HG03457 (cell line): ENCODE data around the gene RNF34.
"Not testable (repeated sequence)": the region's sequence is repeated elsewhere in the genome, so short reads cannot be mapped to it uniquely, and the experiment has no call there.

ENCODE experiments used
- ATAC-seq: cut with Tn5 transposase; IDR thresholded peaks from one replicate; pipeline ENCODE4 v1.9.1; 2021; ENCODE audit warnings: moderate number of reproducible peaks; ENCODE audit not compliant: unreplicated experiment

RNF34 gene

GRCh38 chr12:121399391-121400331 is at the start of gene RNF34:
TSS of gene RNF34 (plus strand) at chr12:121400118. CDS start at chr12:121400213, 95 bp downstream.
- peak; percentile 84 for ATAC-seq

GRCh38 chr12:121351820-121352681 is 47.9 kb upstream of the RNF34 start, which contains the start of gene ANAPC5:
TSS of gene ANAPC5 (minus strand) at chr12:121352411. CDS start at chr12:121352340, 71 bp downstream.
- peak; percentile 96 for ATAC-seq

- no peak for ATAC-seq
These were observed 47.3 kb upstream of the RNF34 start for GRCh38 chr12:121352682-121353018.

- no peak for ATAC-seq
These were observed 44.1 kb upstream of the RNF34 start for GRCh38 chr12:121355818-121356217.

- no peak for ATAC-seq
These were observed 43.3 kb upstream of the RNF34 start for GRCh38 chr12:121356657-121357056.

- ATAC-seq, result no peak
These were observed 42.6 kb upstream of the RNF34 start for GRCh38 chr12:121357331-121357730.

GRCh38 chr12:121358073-121358472 is 41.8 kb upstream of the RNF34 start:
- ATAC-seq, result no peak

GRCh38 chr12:121364683-121365121 is 35.2 kb upstream of the RNF34 start:
- ATAC-seq, result no peak

- no peak for ATAC-seq
These were observed 34.4 kb upstream of the RNF34 start for GRCh38 chr12:121365416-121366062.

- no peak for ATAC-seq
These were observed 33.9 kb upstream of the RNF34 start for GRCh38 chr12:121366063-121366459.

- ATAC-seq, result no peak
These were observed 28.5 kb upstream of the RNF34 start for GRCh38 chr12:121371404-121371803.

GRCh38 chr12:121373755-121374154 is 26.2 kb upstream of the RNF34 start:
- ATAC-seq, result no peak

- not testable (repeated sequence) for ATAC-seq
These were observed 25.6 kb upstream of the RNF34 start for GRCh38 chr12:121374336-121374735.

- ATAC-seq, result not testable (repeated sequence)
These were observed 24.9 kb upstream of the RNF34 start for GRCh38 chr12:121374945-121375584.

- no peak for ATAC-seq
These were observed 22.9 kb upstream of the RNF34 start for GRCh38 chr12:121376754-121377697.

- ATAC-seq, result no peak
These were observed 21.2 kb upstream of the RNF34 start for GRCh38 chr12:121378736-121379135.

- ATAC-seq, result no peak
These were observed 20.0 kb upstream of the RNF34 start for GRCh38 chr12:121379945-121380344.

- ATAC-seq, result no peak
These were observed 16.3 kb upstream of the RNF34 start for GRCh38 chr12:121383601-121384021.

- ATAC-seq, result not testable (repeated sequence)
These were observed 15.0 kb upstream of the RNF34 start for GRCh38 chr12:121384891-121385290.
